WTC11 (cell line): ENCODE results near the gene TIAL1.
"Not testable (repeated sequence)": the region's sequence is repeated elsewhere in the genome, so short reads cannot be mapped to it uniquely, and the experiment has no call there.

ENCODE experiments used
- FOXP1 ChIP-seq: sonication (generic); formaldehyde crosslinking; IDR thresholded peaks from 2 replicates; pipeline ENCODE4 v1.8.0; 2022; ENCODE audit warnings: missing genetic modification reagents, mild to moderate bottlenecking, moderate library complexity, borderline replicate concordance
- ZNF423 ChIP-seq: fragments of 250-450 bp; sonication (Bioruptor Pico); IDR thresholded peaks from 2 replicates; pipeline ENCODE4 v2.1.2; 2022; ENCODE audit warnings: mild to moderate bottlenecking, moderate library complexity
- TF ChIP-seq, protein P1 (sequence below): fragments of 200-600 bp; IDR thresholded peaks from 2 replicates; pipeline ENCODE4 v1.8.0; 2022; ENCODE audit warnings: antibody characterized with exemption
- TF ChIP-seq, protein P2 (sequence below): sonication (generic); formaldehyde crosslinking; IDR thresholded peaks from 2 replicates; pipeline ENCODE4 v1.8.0; 2022; ENCODE audit warnings: missing genetic modification reagents
- TF ChIP-seq, protein P3 (sequence below): sonication (generic); formaldehyde crosslinking; IDR thresholded peaks from 2 replicates; pipeline ENCODE4 v1.8.1; 2022; ENCODE audit warnings: mild to moderate bottlenecking, moderate library complexity, missing genetic modification reagents
- TF ChIP-seq, protein P4 (sequence below): sonication (generic); formaldehyde crosslinking; IDR thresholded peaks from 2 replicates; pipeline ENCODE4 v1.8.1; 2022; ENCODE audit warnings: low read depth, mild to moderate bottlenecking, moderate library complexity, missing genetic modification reagents, borderline replicate concordance
- TF ChIP-seq, protein P5 (sequence below): sonication (generic); formaldehyde crosslinking; IDR thresholded peaks from 2 replicates; pipeline ENCODE4 v1.8.1; 2023; ENCODE audit warnings: mild to moderate bottlenecking, missing genetic modification reagents

DNA sequence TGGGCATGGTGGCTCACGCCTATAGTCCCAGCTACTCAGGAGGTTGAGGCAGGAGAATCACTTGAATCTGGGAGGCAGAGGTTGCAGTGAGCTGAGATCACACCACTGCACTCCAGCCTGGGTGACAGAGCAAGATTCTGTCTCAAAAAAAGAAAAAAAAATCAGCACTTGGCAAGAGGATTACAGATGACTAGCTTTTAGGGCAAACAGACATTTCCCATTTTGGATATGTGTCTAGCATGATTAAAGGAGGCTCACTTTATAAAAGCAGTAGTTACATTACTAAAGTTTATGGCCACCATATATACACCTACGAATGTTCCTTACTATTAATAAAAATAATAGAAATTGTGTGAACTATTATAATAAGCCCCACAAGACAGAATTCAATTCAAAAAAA is 40.7 kb downstream of the TIAL1 start:
- TF ChIP-seq FOXP1 (CRISPR knock-in tag); ZNF423: not testable (repeated sequence)
- TF ChIP-seq, protein P1, sequence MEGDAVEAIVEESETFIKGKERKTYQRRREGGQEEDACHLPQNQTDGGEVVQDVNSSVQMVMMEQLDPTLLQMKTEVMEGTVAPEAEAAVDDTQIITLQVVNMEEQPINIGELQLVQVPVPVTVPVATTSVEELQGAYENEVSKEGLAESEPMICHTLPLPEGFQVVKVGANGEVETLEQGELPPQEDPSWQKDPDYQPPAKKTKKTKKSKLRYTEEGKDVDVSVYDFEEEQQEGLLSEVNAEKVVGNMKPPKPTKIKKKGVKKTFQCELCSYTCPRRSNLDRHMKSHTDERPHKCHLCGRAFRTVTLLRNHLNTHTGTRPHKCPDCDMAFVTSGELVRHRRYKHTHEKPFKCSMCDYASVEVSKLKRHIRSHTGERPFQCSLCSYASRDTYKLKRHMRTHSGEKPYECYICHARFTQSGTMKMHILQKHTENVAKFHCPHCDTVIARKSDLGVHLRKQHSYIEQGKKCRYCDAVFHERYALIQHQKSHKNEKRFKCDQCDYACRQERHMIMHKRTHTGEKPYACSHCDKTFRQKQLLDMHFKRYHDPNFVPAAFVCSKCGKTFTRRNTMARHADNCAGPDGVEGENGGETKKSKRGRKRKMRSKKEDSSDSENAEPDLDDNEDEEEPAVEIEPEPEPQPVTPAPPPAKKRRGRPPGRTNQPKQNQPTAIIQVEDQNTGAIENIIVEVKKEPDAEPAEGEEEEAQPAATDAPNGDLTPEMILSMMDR, result not testable (repeated sequence)
- TF ChIP-seq, protein P2, sequence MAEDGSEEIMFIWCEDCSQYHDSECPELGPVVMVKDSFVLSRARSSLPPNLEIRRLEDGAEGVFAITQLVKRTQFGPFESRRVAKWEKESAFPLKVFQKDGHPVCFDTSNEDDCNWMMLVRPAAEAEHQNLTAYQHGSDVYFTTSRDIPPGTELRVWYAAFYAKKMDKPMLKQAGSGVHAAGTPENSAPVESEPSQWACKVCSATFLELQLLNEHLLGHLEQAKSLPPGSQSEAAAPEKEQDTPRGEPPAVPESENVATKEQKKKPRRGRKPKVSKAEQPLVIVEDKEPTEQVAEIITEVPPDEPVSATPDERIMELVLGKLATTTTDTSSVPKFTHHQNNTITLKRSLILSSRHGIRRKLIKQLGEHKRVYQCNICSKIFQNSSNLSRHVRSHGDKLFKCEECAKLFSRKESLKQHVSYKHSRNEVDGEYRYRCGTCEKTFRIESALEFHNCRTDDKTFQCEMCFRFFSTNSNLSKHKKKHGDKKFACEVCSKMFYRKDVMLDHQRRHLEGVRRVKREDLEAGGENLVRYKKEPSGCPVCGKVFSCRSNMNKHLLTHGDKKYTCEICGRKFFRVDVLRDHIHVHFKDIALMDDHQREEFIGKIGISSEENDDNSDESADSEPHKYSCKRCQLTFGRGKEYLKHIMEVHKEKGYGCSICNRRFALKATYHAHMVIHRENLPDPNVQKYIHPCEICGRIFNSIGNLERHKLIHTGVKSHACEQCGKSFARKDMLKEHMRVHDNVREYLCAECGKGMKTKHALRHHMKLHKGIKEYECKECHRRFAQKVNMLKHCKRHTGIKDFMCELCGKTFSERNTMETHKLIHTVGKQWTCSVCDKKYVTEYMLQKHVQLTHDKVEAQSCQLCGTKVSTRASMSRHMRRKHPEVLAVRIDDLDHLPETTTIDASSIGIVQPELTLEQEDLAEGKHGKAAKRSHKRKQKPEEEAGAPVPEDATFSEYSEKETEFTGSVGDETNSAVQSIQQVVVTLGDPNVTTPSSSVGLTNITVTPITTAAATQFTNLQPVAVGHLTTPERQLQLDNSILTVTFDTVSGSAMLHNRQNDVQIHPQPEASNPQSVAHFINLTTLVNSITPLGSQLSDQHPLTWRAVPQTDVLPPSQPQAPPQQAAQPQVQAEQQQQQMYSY (CRISPR knock-in tag), result not testable (repeated sequence)
- TF ChIP-seq, protein P3, sequence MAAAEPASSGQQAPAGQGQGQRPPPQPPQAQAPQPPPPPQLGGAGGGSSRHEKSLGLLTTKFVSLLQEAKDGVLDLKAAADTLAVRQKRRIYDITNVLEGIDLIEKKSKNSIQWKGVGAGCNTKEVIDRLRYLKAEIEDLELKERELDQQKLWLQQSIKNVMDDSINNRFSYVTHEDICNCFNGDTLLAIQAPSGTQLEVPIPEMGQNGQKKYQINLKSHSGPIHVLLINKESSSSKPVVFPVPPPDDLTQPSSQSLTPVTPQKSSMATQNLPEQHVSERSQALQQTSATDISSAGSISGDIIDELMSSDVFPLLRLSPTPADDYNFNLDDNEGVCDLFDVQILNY, result not testable (repeated sequence)
- TF ChIP-seq, protein P4, sequence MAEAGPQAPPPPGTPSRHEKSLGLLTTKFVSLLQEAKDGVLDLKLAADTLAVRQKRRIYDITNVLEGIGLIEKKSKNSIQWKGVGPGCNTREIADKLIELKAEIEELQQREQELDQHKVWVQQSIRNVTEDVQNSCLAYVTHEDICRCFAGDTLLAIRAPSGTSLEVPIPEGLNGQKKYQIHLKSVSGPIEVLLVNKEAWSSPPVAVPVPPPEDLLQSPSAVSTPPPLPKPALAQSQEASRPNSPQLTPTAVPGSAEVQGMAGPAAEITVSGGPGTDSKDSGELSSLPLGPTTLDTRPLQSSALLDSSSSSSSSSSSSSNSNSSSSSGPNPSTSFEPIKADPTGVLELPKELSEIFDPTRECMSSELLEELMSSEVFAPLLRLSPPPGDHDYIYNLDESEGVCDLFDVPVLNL (CRISPR knock-in tag), result not testable (repeated sequence)
- TF ChIP-seq, protein P5, sequence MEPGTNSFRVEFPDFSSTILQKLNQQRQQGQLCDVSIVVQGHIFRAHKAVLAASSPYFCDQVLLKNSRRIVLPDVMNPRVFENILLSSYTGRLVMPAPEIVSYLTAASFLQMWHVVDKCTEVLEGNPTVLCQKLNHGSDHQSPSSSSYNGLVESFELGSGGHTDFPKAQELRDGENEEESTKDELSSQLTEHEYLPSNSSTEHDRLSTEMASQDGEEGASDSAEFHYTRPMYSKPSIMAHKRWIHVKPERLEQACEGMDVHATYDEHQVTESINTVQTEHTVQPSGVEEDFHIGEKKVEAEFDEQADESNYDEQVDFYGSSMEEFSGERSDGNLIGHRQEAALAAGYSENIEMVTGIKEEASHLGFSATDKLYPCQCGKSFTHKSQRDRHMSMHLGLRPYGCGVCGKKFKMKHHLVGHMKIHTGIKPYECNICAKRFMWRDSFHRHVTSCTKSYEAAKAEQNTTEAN, result not testable (repeated sequence)
